ENCODE data around the gene NPIPB8.
"Not testable (repeated sequence)": the region's sequence is repeated elsewhere in the genome, so short reads cannot be mapped to it uniquely, and the experiment has no call there.

The NPIPB8 gene

DNA sequence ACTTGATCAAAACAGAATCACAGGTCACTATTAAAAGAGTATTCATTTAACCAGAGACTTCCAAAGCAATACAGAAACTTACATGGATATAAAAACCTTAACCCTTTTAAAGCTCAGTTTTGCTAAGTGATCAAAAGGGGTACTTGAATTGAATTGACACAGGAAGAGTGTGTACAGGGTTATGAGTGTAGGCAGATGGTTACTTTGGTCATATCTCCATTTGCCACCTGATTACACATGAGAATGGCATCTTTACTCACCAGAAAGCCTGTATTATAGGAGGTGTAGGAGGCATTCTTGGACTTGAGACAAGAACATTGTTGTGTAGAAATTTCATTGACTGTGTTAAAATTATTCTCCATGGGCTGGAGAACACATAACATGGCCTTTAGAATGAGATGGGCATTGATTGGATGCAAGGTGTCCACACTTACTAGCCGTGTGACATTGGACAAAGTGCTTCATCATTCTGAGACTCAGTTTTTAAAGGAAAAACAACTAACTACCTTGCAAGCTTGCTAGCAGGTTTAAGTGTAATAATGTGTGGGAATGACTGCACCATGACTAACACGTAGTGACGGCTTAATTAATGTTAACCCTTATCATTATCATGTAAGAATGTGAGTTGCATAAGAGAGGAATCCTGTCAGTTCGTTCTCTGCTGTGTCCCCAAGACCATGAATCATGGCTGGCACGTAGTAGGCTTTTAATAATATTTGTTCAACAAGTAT is 1.6 kb upstream of the NPIPB8 start:
- DNase-seq (ENCODE audit: low spot score), result not testable (repeated sequence)

GRCh38 chr16:28638359-28638758 is 494 bp downstream of the NPIPB8 start:
- DNase-seq (ENCODE audit: low spot score), result not testable (repeated sequence)

DNA sequence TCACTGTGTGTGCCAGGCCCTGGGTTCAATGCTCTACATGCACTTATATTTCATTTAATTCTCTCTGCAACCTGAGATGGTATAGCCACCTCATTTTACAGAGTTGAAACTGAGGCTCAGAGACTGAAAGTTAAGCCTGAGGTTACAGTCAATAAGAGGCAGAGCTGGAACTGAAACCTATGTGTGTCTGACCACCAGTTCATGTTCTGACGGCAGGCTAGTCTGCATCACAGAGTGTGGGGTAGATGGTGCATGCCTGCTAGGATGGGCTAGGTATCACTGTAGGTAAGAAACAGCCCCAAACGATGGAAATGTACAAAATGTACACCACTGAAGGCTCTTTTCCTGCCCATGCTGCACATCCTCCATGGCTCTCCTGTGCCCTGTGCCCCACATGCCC is 2.1 kb downstream of the NPIPB8 start:
- DNase-seq (ENCODE audit: low spot score), result not testable (repeated sequence)

- not testable (repeated sequence) for DNase-seq (ENCODE audit: low spot score)
Observed at GRCh38 chr16:28666264-28666663, 28.4 kb downstream of the NPIPB8 start.

DNA sequence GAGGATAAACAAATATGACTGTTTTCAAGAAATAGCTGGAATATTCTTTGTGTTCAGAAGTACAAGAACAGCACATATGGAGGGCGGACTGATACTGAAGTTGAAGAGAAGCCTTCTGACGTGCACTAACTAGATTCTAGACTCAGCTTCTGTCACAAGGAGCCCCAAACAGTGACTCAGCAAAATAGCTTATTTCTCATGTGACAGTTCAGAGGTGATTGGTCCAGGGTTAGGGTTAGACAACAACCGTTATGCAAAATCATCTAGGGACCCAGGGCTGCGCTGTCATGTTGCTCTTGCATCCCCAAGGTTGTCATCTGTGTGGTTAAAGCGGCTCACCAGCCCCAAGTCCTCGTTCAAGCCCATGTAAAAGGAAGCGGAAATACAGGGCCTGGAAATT is 29.6 kb downstream of the NPIPB8 start:
- DNase-seq (ENCODE audit: low spot score), result not testable (repeated sequence)

DNA sequence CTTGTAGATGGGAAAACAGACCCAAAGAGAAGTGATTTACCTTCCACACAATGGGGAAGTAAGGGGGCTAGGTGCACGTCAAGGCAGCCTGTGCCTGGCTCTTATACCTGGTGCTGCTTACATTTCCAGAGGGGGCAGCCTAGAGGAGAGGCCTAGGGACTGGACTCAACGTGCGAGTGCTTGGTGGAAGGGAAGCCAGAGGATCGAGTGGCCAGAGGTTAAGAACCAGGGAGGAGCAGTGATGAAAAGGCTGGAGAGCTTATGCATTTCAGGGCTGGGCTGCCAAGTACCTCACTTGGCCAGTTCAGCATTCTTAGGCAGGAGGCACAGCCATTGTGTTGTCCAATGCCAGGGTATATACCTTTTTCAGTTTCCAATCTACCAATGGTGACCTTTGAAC is 30.3 kb downstream of the NPIPB8 start:
- not testable (repeated sequence) for DNase-seq (ENCODE audit: low spot score)

GRCh38 chr16:28688327-28688952 is 50.6 kb downstream of the NPIPB8 start:
- not testable (repeated sequence) for DNase-seq (ENCODE audit: low spot score)

DNA sequence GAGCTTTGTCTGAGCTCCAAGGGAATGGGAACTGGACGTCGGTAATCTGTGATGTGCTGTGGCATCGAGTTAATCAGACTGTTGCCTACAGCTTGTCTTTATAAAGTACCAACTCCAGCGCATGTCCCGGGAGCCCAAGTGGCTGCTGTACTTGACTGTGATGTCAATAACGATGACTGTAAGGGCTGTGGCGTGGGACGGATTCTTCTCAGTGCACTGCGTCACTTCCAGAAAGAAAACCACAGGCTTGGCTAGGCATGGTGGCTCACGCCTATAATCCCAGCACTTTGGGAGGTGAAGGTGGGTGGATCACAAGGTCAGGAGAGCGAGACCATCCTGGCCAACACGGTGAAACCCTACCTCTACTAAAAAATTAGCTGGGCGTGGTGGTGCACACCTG is 51.6 kb downstream of the NPIPB8 start:
- DNase-seq (ENCODE audit: low spot score), result not testable (repeated sequence)

DNA sequence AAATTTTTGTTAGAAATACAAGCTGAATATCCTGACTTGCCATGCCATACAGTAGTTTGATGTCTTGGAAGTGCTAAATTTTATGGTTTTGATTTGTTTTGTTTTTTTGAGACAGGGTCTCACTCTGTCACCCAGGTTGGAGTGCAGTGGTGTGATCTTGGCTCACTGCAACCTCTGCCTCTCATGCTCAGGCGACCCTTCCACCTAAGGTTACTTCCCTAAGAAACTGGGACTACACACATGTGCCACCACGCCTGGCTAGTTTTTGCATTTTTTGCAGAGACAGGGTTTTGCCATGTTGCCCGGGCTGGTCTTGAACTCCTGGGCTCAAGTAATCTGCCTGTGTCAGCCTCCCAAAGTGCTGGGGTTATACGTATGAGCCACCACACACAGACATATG is 53.9 kb downstream of the NPIPB8 start:
- not testable (repeated sequence) for DNase-seq (ENCODE audit: low spot score)

GRCh38 chr16:28693257-28693950 is 55.5 kb downstream of the NPIPB8 start:
- not testable (repeated sequence) for DNase-seq (ENCODE audit: low spot score)

DNA sequence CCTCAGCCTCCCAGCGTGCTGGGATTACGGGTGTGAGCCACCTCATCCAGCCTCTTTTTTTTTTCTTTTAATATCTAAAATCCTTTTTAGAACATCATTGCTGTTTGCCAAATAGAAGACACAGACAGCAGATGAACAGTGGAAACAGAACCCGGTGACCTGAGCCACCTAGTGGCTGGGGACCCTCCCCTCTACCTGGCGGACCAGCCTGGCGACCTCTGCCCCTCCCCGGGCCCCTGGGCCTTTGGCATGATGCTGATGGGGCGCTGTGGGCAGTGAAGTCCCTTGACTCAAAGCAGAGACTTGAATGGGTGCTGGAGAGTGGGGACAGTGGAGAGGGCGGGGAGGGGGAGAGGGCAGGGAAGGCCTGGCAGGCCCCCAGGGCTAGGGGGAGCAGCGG is 61.9 kb downstream of the NPIPB8 start:
- DNase-seq (ENCODE audit: low spot score), result not testable (repeated sequence)

DNA sequence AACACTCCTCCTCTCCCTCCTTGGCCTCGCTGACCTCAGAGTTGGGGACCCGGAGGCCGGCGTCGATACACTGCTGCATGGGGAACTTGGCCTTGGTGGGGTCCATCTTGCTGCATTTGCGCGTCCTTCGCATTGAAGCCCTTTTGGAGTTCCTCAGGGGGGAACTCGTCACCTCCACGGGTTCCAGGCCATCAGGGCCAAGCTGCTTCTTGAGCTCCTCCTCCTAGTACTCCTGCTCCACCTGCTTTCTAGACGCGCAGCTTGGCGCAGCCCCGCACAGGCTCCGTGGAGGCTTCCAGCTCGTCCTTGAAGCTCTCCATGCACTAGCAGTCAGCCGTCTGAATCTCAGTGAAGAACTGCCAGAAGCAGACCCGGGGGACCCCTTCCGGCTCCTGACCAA is 62.5 kb downstream of the NPIPB8 start:
- not testable (repeated sequence) for DNase-seq (ENCODE audit: low spot score)

DNA sequence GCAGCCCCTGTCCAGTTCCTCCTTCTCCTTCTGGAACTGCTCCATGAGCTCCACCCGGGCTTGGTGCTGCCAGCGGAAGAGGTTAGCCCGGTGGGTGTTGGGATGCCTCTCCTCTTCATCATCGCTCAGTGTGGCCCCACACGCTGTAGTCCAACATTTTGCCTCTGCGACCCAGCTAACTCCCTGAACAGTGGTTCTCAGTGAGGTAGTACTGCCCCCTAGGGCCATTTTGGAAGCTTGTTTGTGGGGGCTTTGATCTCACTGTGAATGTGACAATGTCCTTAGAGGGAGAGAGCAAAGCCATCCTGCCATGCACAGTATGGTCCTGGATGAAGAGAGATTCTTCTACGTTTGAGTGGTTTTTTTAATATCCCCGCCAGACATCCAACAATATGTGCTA is 63.5 kb downstream of the NPIPB8 start:
- DNase-seq (ENCODE audit: low spot score), result not testable (repeated sequence)

GRCh38 chr16:28704246-28704645 is 66.4 kb downstream of the NPIPB8 start:
- not testable (repeated sequence) for DNase-seq (ENCODE audit: low spot score)

Measured in Ammon's horn (tissue), 1 donor.